ENCODE measurements around the gene NUBP1. TPM values are rescaled to one million over a fixed set of nuclear protein-coding genes. Genes with fewer than 3 reads are reported as not detected.
A peak's percentile ranks its signal among the peaks of the same experiment; 100 is the strongest.

NUBP1 gene
- polyA plus RNA-seq, 3 donors, result 52.8 to 56.6 (median 54.3) TPM

DNA sequence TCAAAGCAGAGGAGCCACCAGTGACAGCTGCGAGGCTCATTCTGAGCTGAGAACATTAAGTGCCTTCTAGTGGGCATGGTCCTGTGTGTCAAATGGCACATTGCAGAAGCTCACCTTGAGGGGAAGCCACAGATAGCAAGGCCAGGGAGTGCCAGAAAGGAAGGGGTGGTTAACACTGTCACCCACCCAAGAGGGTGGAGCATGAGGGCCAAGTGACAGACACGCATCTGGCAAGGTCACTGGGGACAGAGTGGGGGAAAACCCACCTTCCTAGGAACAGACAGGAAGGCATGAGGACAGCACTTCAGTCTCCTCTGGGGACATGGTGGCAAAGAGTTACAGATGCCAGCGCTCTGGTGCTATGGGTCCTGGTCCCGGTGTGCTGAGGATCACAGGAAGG, 22.1 kb downstream of the NUBP1 start:
- H3K9me3 ChIP-seq (replicated peaks in 1 of 2; ENCODE audit: control insufficient read depth in 1 of 2, insufficient read depth in 1 of 2, low read length in 2 of 2), result no peaks in the 10 kb centered on the region
- H3K27me3 Mint-ChIP-seq (ENCODE audit: low read depth in 3 of 3), result peaks cover 0 to 7% (median 0%) of the 10 kb centered on the region in 3 donors
- no peaks in the 10 kb centered on the region for H3K27me3 ChIP-seq (ENCODE audit: control insufficient read depth in 2 of 2, insufficient read depth in 2 of 2, low read length in 2 of 2)
- H2AFZ ChIP-seq (ENCODE audit: insufficient read depth, low read depth, low read length, poor library complexity, severe bottlenecking), result no peak overlapping the region
- peaks cover 21% of the 10 kb centered on the region for H3K79me2 ChIP-seq (ENCODE audit: insufficient read depth, low read length)
- peaks cover 61% of the 10 kb centered on the region for H3K4me1 Mint-ChIP-seq
- peaks cover 74 to 86% of the 10 kb centered on the region in 2 donors for H3K36me3 Mint-ChIP-seq
- H3K4me1 ChIP-seq (ENCODE audit: control insufficient read depth in 1 of 2, insufficient read depth in 2 of 2, low read length in 2 of 2), result peaks cover 38 to 57% of the 10 kb centered on the region in 2 donors
- TF ChIP-seq CTCF (IDR thresholded peaks at IDR 0.05), result no peak
- intact Hi-C loops (cut with micrococcal nuclease), result no loop called here
- H3K4me3 ChIP-seq (replicated peaks in 1 of 3; ENCODE audit: low read depth in 2 of 3, low read length in 3 of 3), result no peak overlapping the region
- 80% methylated on average over 4 of the region's 4 CpGs for WGBS (ENCODE audit: insufficient coverage)
- H3K36me3 ChIP-seq (replicated peaks in 1 of 2; ENCODE audit: control insufficient read depth in 1 of 2, insufficient read depth in 2 of 2, low read length in 2 of 2), result peaks cover 41 to 83% of the 10 kb centered on the region in 2 donors
- peaks cover 0 to 6% (median 0%) of the 10 kb centered on the region in 7 donors for H3K9me3 Mint-ChIP-seq
- DNase-seq, result no peak
- no peak overlapping the region for H3K9ac ChIP-seq (ENCODE audit: insufficient read depth, low read length, poor library complexity, severe bottlenecking)
- H4K20me1 ChIP-seq (ENCODE audit: insufficient read depth, low read length), result no peaks in the 10 kb centered on the region
- no peak overlapping the region for H3K4me2 ChIP-seq (replicated peaks; ENCODE audit: extremely low read depth, low read length, poor library complexity, severe bottlenecking)
- H3K4me3 Mint-ChIP-seq, result no peak overlapping the region
- H3K27ac Mint-ChIP-seq, result peak overlapping the region; percentile 9 to 77 (median 63)
- peak overlapping the region in 1 of 2 donors; percentile 40 for H3K27ac ChIP-seq (ENCODE audit: low read depth in 1 of 2, low read length in 2 of 2)

DNA sequence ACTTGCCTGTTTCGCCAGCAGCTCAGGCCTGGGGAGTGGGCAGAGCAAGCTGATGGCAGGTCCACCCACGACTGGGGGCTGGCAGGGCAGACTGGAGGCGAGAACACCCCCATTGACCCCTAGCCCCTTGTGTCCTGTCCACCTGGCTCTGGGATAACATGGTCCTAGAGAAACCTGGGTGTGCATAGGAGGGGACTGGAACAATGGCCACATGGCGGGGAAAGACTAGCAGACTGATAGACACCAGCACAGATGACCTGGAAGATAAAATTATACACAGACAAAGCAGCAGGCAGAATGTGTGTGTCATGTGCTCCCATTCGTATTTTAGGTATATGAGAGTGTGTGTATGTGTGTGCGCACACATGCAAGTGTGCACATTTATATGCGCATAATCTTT, 23.5 kb downstream of the NUBP1 start:
- Histone ChIP-seq H3K9ac (ENCODE audit: insufficient read depth, low read length, poor library complexity, severe bottlenecking) (no peak overlapping the region), H3K4me2 (replicated peaks; ENCODE audit: extremely low read depth, low read length, poor library complexity, severe bottlenecking) (no peak overlapping the region), H3K27ac (ENCODE audit: low read depth in 1 of 2, low read length in 2 of 2) (no peak overlapping the region), H3K36me3 (replicated peaks in 1 of 2; ENCODE audit: control insufficient read depth in 1 of 2, insufficient read depth in 2 of 2, low read length in 2 of 2) (peaks cover 31 to 70% of the 10 kb centered on the region in 2 donors), H3K27me3 (ENCODE audit: control insufficient read depth in 2 of 2, insufficient read depth in 2 of 2, low read length in 2 of 2) (no peaks in the 10 kb centered on the region), H2AFZ (ENCODE audit: insufficient read depth, low read depth, low read length, poor library complexity, severe bottlenecking) (no peak overlapping the region), H3K4me3 (replicated peaks in 1 of 3; ENCODE audit: low read depth in 2 of 3, low read length in 3 of 3) (no peak overlapping the region), H4K20me1 (ENCODE audit: insufficient read depth, low read length) (no peaks in the 10 kb centered on the region), H3K79me2 (ENCODE audit: insufficient read depth, low read length) (peaks cover 21% of the 10 kb centered on the region), H3K4me1 (ENCODE audit: control insufficient read depth in 1 of 2, insufficient read depth in 2 of 2, low read length in 2 of 2) (peaks cover 38 to 57% of the 10 kb centered on the region in 2 donors), H3K9me3 (replicated peaks in 1 of 2; ENCODE audit: control insufficient read depth in 1 of 2, insufficient read depth in 1 of 2, low read length in 2 of 2) (no peaks in the 10 kb centered on the region)
- Mint-ChIP-seq H3K27me3 (ENCODE audit: low read depth in 3 of 3) (peaks cover 0 to 6% (median 0%) of the 10 kb centered on the region in 3 donors), H3K9me3 (peaks cover 0 to 6% (median 0%) of the 10 kb centered on the region in 7 donors), H3K36me3 (peaks cover 60 to 73% of the 10 kb centered on the region in 2 donors), H3K27ac (peak overlapping the region in 2 of 7 donors; percentile 50 to 53), H3K4me3 (no peak overlapping the region), H3K4me1 (peaks cover 64% of the 10 kb centered on the region)
- no peak for TF ChIP-seq CTCF (IDR thresholded peaks at IDR 0.05)
- 100% methylated on average over 5 of the region's 7 CpGs for WGBS (ENCODE audit: insufficient coverage)
- intact Hi-C loops (cut with micrococcal nuclease), result no loop called here
- DNase-seq, result no peak
